ENCODE measurements around the gene SNAI1. TPM values are rescaled to one million over a fixed set of nuclear protein-coding genes. Genes with fewer than 3 reads are reported as not detected.

SNAI1 gene
- total and polyA plus RNA-seq, 2 donors (not counting 3 experiments of a cell fraction or from before 2014, with no cell fraction given), result 10.8 to 13.4 TPM

- no peaks in the 10 kb centered on the region for H3K27me3 ChIP-seq (ENCODE audit: control insufficient read depth in 2 of 2, insufficient read depth in 2 of 2, low read length in 2 of 2)
- H3K36me3 ChIP-seq (ENCODE audit: control insufficient read depth in 2 of 2, extremely low read depth in 1 of 2, insufficient read depth in 2 of 2, low read length in 2 of 2), result peaks cover 11 to 18% of the 10 kb centered on the region in 2 experiments
- CTCF ChIA-PET, result interaction anchor here (0.6 to 1.6 kb wide), 4 partner anchors 11 to 402 kb away, joined by 3 to 4 read pairs (median 3); no protein-coding TSS in a partner anchor
- H4K20me1 ChIP-seq (replicated peaks; ENCODE audit: control insufficient read depth, extremely low read depth, insufficient read depth, low read length), result no peaks in the 10 kb centered on the region
- no TSS peak for BruUV-seq (replicated peaks)
- H3K4me1 ChIP-seq (ENCODE audit: control insufficient read depth, extremely low read depth, insufficient read depth, low read length), result peaks cover 9% of the 10 kb centered on the region
- DNase-seq (ENCODE audit: low read depth, low spot score) (no peak), FAIRE-seq (no peak)
- TF ChIP-seq GATA2 (IDR thresholded peaks at IDR 0.05; ENCODE audit: insufficient read depth, insufficient read length, low read depth, low read length) (no peak), JUN (IDR thresholded peaks at IDR 0.05; ENCODE audit: borderline replicate concordance, insufficient read depth, insufficient read length, low read depth) (no peak), FOS (IDR thresholded peaks at IDR 0.05; ENCODE audit: borderline replicate concordance, insufficient read depth, low read length) (no peak), EZH2 (IDR thresholded peaks at IDR 0.05; ENCODE audit: borderline replicate concordance, low read depth, low read length, severe bottlenecking) (no peak), POLR2AphosphoS5 (IDR thresholded peaks at IDR 0.05; ENCODE audit: insufficient read depth, low read depth, low read length) (no peak), CTCF (IDR thresholded peaks at IDR 0.05; ENCODE audit: extremely low read depth in 1 of 2, insufficient read depth in 1 of 2, low read depth in 1 of 2, low read length in 2 of 2) (no peak), MYC (IDR thresholded peaks at IDR 0.05; ENCODE audit: low read depth, low read length) (no peak), POLR2A (IDR thresholded peaks at IDR 0.05; ENCODE audit: low read depth, low read length) (no peak), MAX (IDR thresholded peaks at IDR 0.05; ENCODE audit: insufficient read depth, insufficient read length) (no peak)
- H2AFZ ChIP-seq (ENCODE audit: low read depth, low read length), result no peak overlapping the region
- H3K27ac ChIP-seq (ENCODE audit: insufficient read depth, low read depth, low read length), result no peak overlapping the region
- H3K9me1 ChIP-seq (replicated peaks; ENCODE audit: control insufficient read depth, extremely low read depth, insufficient read depth, low read length), result no peaks in the 10 kb centered on the region
- peaks cover 48% of the 10 kb centered on the region for H3K79me2 ChIP-seq (ENCODE audit: control insufficient read depth, insufficient read depth, low read length)
- H3K9ac ChIP-seq (replicated peaks; ENCODE audit: extremely low read depth, insufficient read depth, low read length), result no peak overlapping the region
- intact Hi-C loops (cut with micrococcal nuclease) (no loop called here), dilution Hi-C loops (cut with MboI; ENCODE audit: extremely low pct_ligation_motif_present, low sequenced_read_pairs) (no loop called here)
- no peaks in the 10 kb centered on the region for H3K9me3 ChIP-seq (replicated peaks; ENCODE audit: control insufficient read depth, insufficient read depth, low read length)
- H3K4me3 ChIP-seq (replicated peaks in 1 of 3; ENCODE audit: insufficient read depth in 1 of 3, low read depth in 1 of 3, low read length in 3 of 3), result no peak overlapping the region
- no peak overlapping the region for H3K4me2 ChIP-seq (ENCODE audit: insufficient read depth, low read length)
- POLR2A ChIA-PET, result interaction anchor here (0.6 kb wide), 1 partner anchor 32 kb away, joined by 4 read pairs; no protein-coding TSS in a partner anchor
These were observed 39.8 kb upstream of the SNAI1 start for GRCh38 chr20:49942942-49943341.
